Coronary artery (tissue), 2 donors: Measurements from ENCODE around the gene IGF1.

ENCODE experiments used
- DNase-seq: peaks from one replicate; pipeline ENCODE4 v3.0.0-alpha.2; 2017; ENCODE audit warnings: low spot score
- H3K27ac ChIP-seq, 2 donors: fragments of 200-600 bp; sonication (generic); one replicate each; pipeline ENCODE4 v1.5.1; 2016 to 2019
- H3K4me3 ChIP-seq: fragments of 200-600 bp; sonication (generic); 2 replicates; pipeline ENCODE4 v1.5.1; 2016; ENCODE audit warnings: mild to moderate bottlenecking, moderate library complexity
- TF ChIP-seq, protein P1 (sequence below): fragments of 200-600 bp; sonication (generic); IDR thresholded peaks from one replicate; pipeline ENCODE4 v1.5.1; 2019; ENCODE audit warnings: antibody characterized with exemption

Gene IGF1

DNA sequence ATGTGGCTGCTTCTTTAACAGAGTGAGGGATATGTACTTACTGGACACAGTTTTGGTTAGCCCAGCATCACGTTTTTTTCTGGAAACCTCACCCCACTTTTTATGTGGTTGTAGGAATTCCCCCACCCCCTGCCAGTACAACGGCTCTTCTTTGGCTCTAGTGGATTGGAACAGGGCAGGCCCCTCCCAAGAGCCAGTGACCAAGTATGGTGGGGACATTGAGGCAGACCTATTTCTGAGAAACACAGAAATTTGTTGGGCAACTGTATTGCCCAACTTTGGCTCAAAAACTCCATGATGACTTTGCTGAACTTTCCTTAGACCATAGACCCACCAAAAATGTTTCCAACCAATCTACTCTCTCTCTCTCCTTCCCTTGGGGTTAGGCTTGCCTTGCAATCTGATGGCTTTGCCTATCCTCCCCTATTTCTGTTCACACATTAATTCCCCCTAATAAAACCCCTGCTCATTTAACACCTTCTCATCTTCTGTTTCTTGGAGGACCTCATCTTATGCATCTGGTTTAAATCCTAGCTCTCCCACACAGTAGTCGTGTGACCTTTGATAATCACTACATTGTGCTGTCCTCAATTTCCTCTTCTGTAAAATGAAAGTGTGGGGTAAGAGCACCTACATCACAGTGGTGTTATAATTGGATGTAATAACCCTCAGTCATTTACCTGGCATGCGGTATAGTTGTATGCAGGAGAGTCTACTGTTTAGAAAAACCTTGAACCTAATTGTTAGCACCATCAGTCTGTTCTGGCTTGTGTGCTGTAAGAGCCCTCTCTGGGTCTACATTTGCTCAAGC is 71.7 kb downstream of the IGF1 start:
- TF ChIP-seq, protein P1, sequence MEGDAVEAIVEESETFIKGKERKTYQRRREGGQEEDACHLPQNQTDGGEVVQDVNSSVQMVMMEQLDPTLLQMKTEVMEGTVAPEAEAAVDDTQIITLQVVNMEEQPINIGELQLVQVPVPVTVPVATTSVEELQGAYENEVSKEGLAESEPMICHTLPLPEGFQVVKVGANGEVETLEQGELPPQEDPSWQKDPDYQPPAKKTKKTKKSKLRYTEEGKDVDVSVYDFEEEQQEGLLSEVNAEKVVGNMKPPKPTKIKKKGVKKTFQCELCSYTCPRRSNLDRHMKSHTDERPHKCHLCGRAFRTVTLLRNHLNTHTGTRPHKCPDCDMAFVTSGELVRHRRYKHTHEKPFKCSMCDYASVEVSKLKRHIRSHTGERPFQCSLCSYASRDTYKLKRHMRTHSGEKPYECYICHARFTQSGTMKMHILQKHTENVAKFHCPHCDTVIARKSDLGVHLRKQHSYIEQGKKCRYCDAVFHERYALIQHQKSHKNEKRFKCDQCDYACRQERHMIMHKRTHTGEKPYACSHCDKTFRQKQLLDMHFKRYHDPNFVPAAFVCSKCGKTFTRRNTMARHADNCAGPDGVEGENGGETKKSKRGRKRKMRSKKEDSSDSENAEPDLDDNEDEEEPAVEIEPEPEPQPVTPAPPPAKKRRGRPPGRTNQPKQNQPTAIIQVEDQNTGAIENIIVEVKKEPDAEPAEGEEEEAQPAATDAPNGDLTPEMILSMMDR = no peak
- H3K27ac ChIP-seq = no peak overlapping the region
- DNase-seq = no peak
- H3K4me3 ChIP-seq = no peak overlapping the region

DNA sequence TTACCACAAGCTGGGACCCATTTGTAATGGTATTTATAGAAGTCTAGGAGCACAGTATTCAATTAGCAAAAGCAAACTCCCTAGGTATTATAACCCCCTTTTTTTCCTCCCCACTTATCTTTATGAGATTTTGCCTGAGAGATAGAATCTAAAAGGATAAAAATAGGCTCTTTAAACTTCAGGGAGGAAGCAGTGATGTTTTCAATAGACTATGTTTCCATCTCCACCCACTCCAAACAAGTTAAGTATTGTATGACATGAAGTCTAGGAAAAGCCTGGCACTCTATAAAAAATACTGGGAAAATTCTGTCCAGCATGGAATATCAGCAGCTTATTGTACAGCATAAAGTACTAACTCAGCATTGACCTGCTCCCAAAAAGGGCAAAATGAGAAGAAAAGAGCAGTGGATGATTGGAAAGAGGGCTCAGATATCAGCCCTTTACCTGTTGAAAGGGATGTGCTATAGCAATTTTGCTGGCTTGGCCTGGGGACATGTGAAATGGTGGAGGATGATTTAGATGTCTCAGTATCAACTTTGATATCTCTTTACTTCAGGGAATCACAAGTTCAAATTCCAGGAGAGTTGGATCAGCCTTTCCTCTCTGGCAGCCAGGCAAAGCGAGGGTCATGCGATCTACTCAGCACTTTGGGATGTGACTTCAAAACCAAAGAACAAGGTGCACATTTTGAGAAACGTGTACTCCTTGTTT is 72.4 kb downstream of the IGF1 start:
- Histone ChIP-seq H3K27ac (no peak overlapping the region), H3K4me3 (no peak overlapping the region)
- TF ChIP-seq, protein P1 = no peak
- DNase-seq = no peak

DNA sequence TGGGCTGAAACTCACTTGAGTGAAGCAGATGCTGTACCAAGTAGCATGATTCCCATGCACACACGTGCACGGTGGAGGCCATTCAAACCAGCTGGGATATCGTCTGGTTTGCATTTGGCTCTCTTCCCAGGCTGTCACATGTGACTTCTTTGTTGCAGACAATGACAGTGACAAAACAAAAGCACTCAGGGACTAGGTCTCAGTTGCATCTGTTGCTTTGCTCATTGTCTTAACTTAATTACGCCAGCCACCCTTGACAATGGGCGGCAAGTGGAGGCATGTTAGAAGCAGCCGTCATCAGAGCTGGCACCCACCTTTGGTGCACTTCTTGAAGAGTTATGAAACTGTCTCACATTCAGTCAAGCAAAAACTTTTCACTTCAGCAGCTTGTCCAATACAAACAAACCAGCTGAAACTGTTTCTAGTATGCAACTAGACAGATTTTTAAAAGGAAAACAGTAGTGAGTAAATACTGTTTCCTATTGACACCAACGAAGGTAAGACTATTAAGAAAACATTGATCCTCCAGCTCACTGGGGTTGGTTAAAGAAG is 74.3 kb downstream of the IGF1 start:
- no peak overlapping the region for H3K27ac ChIP-seq
- no peak overlapping the region for H3K4me3 ChIP-seq
- TF ChIP-seq, protein P1 = no peak
- DNase-seq = no peak

DNA sequence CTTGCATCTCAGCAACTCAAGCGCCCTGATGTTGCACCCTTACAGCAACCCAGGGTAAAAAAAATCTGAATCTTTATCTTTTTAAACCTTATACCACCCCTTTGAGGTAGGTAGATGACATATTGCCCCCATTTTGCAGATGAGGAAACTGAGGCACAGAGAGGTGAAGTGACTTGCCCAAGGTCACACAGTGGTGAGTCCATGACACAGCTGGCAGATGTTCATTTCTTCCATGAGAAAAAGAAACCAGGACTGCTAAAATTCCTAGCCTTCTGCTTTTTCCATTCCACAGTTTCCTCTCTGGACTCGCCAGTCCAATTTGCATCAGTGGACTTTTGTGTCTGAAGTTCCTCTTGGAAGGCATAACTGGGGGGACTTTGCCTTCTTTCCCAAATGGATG is 79.3 kb downstream of the IGF1 start:
- Histone ChIP-seq H3K4me3 (no peak overlapping the region), H3K27ac (no peak overlapping the region)
- TF ChIP-seq, protein P1 = no peak
- no peak for DNase-seq

DNA sequence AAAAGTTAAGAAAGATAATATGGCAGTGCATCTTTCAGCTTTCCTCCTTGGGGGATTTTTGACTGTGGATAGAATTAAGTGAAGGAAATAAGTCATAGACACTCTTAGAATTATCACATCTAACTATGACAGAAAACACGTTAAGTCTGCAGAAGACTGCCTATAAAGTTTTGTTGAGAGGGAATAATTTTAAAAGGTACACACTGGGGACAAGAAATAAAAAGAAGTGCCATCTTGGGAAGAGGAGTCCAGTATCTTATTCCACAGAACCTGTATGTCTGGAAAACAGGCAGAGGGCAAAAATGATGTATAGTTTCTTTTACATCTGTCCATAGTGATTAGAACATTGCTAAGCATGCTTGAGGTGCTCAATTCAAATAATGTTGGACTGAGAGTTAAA is 80.7 kb downstream of the IGF1 start:
- H3K4me3 ChIP-seq = no peak overlapping the region
- H3K27ac ChIP-seq = no peak overlapping the region
- TF ChIP-seq, protein P1 = no peak
- DNase-seq = no peak

DNA sequence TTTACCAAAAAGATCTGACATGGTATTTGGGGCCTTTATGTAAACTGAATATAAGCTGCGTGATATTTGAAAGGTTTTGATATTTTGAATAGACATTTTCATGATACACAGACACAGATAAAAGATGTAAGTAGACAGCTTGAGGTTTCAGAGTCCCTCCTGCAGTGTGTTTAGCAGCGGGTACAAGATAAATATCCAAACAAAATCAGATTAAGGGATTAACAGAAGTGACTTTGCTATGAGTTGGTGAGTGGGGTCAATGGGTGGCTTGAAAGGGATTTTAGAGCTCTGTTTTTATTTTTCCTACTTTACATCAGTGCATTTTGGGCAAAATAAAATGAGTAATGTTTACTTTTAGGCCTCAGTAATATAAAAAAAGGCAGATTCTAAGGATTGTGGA is 84.1 kb downstream of the IGF1 start:
- no peak overlapping the region for H3K27ac ChIP-seq
- H3K4me3 ChIP-seq = no peak overlapping the region
- no peak for DNase-seq
- TF ChIP-seq, protein P1 = no peak
